DMS153 treated with DMSO at 0.1 percent for 48 hours (cell line): ENCODE data around the gene RBM43.

ENCODE experiments used
- DNase-seq: peaks from one replicate; lab custom pipeline; 2025; ENCODE audit not compliant: unreplicated experiment; lab: John Stamatoyannopoulos, UW

Gene RBM43

DNA sequence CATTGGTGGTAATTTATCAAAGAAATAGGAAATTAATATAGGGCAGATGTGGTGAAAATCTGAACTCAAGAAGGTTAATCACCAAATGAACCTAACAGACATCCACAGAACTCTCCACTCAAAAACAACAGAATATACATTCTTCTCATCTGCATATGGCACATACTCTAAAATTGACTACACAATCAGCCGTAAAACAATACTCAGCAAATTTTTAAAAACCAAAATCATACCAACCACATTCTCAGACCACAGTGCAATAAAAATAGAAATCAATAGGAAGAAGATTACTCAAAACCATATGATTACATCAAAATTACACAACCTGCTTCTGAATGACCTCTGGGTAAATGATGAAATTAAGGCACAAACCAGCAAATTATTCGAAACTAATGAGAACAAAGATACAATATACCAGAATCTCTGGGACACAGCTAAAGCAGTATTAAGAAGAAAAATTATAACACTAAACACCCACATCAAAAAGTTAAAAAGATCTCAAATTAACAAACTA lies 31.0 kb downstream of the RBM43 start:
- no peak for DNase-seq

DNA sequence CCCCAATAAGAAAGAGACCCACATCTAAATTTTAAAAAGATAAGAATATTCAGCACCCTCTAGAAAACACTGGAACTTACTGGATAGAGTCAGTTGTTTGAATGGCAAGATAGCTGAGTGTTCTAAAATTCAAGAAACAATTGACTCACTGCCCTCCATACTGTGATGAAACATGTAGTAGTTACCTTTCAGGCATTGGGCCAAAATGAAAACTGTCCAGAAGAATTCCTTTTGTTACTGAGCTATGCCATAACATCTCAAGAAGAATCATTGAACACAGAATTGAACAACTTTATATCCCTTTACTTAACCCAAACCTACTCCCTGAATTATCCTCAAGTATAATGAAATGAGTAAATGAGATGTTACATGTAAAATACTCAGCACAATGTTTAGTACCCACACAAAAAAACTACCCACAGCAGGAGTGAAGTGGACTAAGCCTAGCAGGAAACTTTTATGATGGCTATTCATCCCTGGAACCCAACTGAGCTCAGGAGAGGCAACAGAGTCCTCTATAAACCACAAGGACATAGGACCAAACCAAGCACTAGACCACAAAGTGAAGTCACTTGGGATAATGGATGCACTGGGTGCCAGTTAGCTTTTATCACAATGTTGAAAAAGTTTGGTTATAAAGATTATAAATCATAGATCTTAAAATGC lies 32.7 kb downstream of the RBM43 start:
- no peak for DNase-seq

DNA sequence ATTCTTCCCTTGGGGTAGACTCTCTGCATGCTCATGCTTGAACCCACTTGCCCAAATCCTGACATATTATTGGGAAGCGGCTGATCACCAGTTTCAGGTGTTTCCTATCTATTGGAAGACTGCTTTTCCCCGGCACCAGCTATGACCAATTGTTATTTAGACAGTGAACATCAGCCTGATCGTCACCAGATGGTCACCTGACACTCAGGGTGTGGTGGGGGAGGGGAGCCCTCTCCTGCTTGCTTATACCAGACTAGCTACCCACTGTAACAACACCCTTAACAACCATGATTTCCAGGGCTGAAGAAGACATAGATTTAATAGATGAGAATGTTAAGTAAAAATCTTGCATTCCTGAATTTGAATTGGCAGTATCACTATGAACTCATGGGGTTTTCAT lies 44.3 kb downstream of the RBM43 start:
- DNase-seq: no peak

DNA sequence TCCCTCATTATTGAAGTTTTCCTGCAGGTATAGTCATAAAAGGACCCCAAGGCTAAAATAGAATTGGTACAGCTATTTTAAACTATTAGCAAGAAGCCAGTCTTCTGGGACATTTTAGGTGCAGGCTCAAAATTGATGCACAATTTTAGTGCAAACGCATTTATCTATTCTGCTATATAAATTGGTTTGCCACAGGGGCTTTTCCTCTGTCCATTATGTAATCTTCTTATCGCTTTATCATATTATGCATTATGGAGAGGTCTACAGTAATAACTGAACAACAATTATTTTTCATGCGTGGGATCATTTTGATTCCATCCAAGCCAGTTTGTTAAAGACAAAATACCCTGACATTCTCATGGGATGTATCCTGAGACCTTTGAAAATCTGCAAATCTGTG lies 54.6 kb downstream of the RBM43 start:
- DNase-seq: no peak

DNA sequence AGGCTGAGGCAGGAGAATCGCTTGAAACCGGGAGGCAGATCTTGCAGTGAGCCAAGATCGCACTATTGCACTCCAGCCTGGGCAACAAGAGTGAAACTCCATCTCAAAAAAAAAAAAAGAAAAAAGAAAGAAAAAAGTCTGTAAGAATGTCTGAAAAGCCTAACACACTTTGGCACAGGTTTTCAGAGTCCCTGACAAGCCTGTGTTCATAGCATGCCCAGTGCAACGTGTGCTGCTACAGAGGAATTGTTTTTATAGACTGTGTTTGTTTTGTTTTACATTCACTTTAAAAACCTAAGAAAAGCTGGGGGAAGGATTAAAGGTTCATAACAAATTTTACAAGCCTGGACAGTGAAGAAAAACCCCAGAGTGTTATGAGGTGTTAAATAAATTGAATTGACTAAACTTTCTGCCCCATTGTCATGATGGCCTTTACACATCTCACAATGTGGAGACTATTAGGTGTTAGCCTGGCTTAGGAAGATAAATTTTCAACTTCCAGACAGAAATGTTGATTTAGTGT lies 55.2 kb downstream of the RBM43 start:
- no peak for DNase-seq

DNA sequence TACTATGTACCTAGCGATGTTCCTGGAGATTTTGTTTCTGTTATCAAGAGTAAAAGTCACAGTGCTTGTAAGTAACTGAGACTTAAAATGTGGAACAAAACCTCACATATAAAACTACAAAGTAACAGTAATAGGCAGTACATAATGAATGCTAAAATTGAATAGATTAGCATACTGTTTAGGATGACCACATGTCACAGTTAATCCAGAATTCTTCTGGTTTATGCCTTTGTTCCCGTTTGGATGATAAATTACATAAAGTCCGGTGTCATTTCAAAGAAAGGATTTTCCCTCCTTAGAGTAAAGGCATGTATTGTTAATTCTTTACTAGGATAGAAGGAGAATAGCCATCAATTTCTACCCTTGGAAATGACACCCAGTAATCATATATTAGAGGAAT lies 56.1 kb downstream of the RBM43 start:
- no peak for DNase-seq

DNA sequence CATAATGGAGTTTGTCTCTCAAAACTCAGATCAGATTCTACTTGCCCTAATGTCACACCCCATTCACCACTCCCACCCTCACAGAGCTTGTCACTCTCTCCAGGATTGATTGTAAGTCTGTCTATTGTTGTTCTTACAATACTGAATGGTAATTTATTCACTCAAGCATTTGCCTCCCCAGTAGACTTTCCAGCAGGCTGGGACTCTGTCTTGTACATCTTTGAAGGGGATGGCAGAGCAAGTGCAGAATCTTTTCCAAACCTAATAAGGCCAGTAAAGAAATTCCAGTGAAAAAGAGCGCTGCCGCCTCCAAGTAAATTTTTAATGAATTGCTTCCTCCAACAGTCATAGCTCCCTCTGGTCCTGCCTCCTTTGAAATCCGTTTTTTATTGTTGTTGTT lies 56.9 kb downstream of the RBM43 start:
- no peak for DNase-seq

DNA sequence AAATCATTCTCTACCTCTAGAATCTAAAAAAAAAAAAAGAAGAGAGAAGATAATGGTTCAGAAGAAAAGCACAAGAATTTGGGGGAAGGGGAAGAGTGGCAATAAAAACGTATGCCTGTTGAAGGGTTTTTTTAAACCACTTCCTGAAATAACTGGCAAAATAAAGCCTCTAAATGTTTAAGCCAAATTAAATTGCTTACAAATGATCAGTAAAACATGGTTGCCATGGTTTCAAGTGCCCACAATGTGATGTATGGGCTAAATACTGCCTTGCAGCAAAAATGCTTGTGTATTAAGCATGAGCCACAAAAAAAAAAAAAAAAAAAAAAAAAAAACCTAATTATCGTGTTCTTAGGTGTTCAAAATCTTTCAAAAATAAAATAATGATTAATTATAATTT lies 60.8 kb downstream of the RBM43 start:
- no peak for DNase-seq

DNA sequence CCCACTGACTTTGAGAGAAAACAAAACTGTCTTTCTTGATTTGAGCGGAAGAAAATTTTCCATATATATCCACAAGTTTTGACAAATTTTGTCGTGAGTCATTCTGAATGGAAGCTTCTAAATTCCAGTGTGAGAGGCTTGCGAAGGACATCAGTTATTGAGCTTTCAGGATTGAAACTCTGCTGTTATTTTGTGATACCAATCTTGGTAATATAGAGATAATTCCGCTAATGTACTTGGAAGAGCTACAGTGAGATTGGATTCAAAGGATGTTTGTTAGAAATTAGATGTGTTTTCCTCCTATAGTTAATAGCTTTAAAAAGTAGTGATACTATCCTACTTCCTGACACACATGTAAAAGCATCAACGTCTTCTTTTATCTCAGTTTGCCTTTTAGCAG lies 61.4 kb downstream of the RBM43 start:
- DNase-seq: no peak

DNA sequence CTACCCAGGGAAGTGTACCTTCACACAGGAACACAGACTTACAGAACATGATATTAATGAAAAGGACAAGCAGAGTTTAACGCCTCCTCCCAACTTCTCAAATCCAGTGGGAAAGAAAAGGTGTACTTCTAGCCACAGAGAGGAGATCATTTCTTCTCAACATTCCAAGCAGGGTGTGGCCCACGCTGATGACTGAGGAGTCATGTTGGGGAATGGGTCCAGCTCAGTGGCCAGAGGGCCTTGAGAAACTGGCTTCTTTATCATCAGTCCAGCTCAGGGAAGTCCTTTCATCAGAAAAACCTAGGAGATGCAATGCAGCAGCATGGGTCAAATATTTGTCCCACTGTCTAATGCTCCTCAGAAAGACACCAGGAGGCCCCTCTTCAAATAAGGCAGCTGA lies 63.0 kb downstream of the RBM43 start:
- no peak for DNase-seq
